ENCODE results near the gene FGF18.

FGF18 gene

GRCh38 chr5:171433982-171434676 is 14.7 kb downstream of the FGF18 start:
- Histone ChIP-seq H3K36me3 (ENCODE audit: control insufficient read depth in 1 of 2, insufficient read depth in 2 of 2, low read length in 2 of 2) (no peaks in the 10 kb centered on the region), H3K4me3 (ENCODE audit: low read depth in 1 of 2, low read length in 2 of 2) (no peak overlapping the region), H3K4me1 (ENCODE audit: control insufficient read depth in 1 of 2, insufficient read depth in 2 of 2, low read length in 2 of 2) (no peaks in the 10 kb centered on the region), H3K27me3 (ENCODE audit: low read depth, low read length) (no peaks in the 10 kb centered on the region), H3K9me3 (ENCODE audit: control insufficient read depth in 1 of 2, low read length in 2 of 2) (no peaks in the 10 kb centered on the region), H3K27ac (ENCODE audit: low read length) (no peak overlapping the region)

GRCh38 chr5:171434874-171435273 is 15.4 kb downstream of the FGF18 start:
- H3K4me1 ChIP-seq (ENCODE audit: control insufficient read depth in 1 of 2, insufficient read depth in 2 of 2, low read length in 2 of 2): no peaks in the 10 kb centered on the region
- no peak overlapping the region for H3K27ac ChIP-seq (ENCODE audit: low read length)
- H3K9me3 ChIP-seq (ENCODE audit: control insufficient read depth in 1 of 2, low read length in 2 of 2): no peaks in the 10 kb centered on the region
- H3K4me3 ChIP-seq (ENCODE audit: low read depth in 1 of 2, low read length in 2 of 2): no peak overlapping the region
- H3K27me3 ChIP-seq (ENCODE audit: low read depth, low read length): no peaks in the 10 kb centered on the region
- H3K36me3 ChIP-seq (ENCODE audit: control insufficient read depth in 1 of 2, insufficient read depth in 2 of 2, low read length in 2 of 2): no peaks in the 10 kb centered on the region

GRCh38 chr5:171435908-171436307 is 16.5 kb downstream of the FGF18 start:
- Histone ChIP-seq H3K4me3 (ENCODE audit: low read depth in 1 of 2, low read length in 2 of 2) (no peak overlapping the region), H3K9me3 (ENCODE audit: control insufficient read depth in 1 of 2, low read length in 2 of 2) (no peaks in the 10 kb centered on the region), H3K4me1 (ENCODE audit: control insufficient read depth in 1 of 2, insufficient read depth in 2 of 2, low read length in 2 of 2) (no peaks in the 10 kb centered on the region), H3K36me3 (ENCODE audit: control insufficient read depth in 1 of 2, insufficient read depth in 2 of 2, low read length in 2 of 2) (no peaks in the 10 kb centered on the region), H3K27ac (ENCODE audit: low read length) (no peak overlapping the region), H3K27me3 (ENCODE audit: low read depth, low read length) (no peaks in the 10 kb centered on the region)

- no peaks in the 10 kb centered on the region for H3K27me3 ChIP-seq (ENCODE audit: low read depth, low read length)
- H3K9me3 ChIP-seq (ENCODE audit: control insufficient read depth in 1 of 2, low read length in 2 of 2): no peaks in the 10 kb centered on the region
- no peaks in the 10 kb centered on the region for H3K36me3 ChIP-seq (ENCODE audit: control insufficient read depth in 1 of 2, insufficient read depth in 2 of 2, low read length in 2 of 2)
- no peaks in the 10 kb centered on the region for H3K4me1 ChIP-seq (ENCODE audit: control insufficient read depth in 1 of 2, insufficient read depth in 2 of 2, low read length in 2 of 2)
- H3K27ac ChIP-seq (ENCODE audit: low read length): no peak overlapping the region
- H3K4me3 ChIP-seq (ENCODE audit: low read depth in 1 of 2, low read length in 2 of 2): no peak overlapping the region
Observed at GRCh38 chr5:171436804-171437285, 17.4 kb downstream of the FGF18 start.

DNA sequence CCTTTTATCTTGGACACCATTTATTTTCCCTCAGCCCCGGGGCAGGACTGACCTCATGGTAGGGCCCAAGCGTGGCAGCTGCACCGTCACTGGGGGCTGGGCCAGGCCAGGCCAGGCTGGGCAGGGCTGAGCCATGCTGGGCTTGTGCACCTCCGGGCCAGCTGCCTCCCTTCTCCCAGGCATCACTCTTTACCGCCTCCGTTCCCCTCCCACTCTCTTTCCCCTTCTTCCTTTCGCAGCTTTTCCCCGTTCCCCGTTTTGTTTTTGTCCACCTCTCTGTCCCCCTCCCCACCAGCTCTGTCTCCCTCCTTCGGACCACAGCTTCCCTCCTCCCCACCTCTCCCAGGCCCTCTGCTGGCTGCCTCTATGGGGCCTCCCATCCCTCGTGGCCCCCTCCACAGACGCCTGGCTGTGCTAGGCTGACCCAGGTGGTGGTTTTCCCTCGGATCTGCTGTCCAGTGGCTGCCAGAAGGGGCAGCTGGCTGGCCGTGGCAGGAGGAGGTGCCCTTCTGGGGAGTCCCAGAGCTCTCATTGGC is 17.9 kb downstream of the FGF18 start:
- H3K9me3 ChIP-seq (ENCODE audit: control insufficient read depth in 1 of 2, low read length in 2 of 2): no peaks in the 10 kb centered on the region

DNA sequence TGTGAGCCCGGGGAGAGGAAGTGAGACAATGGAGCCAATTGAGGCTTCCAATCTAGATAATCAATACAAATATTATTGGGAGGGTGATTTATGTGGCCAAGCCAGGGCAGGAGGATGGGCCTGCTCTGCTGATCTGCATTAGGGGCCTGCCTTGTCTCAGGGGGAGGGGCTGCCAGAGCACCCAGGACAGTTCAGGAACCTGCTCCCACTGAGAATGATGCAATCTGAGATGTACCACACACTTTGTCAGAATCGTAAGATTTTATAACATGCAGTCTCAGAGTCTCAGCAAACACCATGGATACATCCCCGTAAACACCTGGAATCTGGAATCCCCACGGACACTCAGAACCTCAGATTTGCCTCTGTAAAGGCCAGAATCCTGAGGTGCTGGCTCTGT is 19.3 kb downstream of the FGF18 start:
- no peaks in the 10 kb centered on the region for H3K27me3 ChIP-seq (ENCODE audit: low read depth, low read length)
- H3K36me3 ChIP-seq (ENCODE audit: control insufficient read depth in 1 of 2, insufficient read depth in 2 of 2, low read length in 2 of 2): no peaks in the 10 kb centered on the region
- H3K9me3 ChIP-seq (ENCODE audit: control insufficient read depth in 1 of 2, low read length in 2 of 2): no peaks in the 10 kb centered on the region
- H3K27ac ChIP-seq (ENCODE audit: low read length): no peak overlapping the region
- H3K4me1 ChIP-seq (ENCODE audit: control insufficient read depth in 1 of 2, insufficient read depth in 2 of 2, low read length in 2 of 2): no peaks in the 10 kb centered on the region
- H3K4me3 ChIP-seq (ENCODE audit: low read depth in 1 of 2, low read length in 2 of 2): no peak overlapping the region

More for the DNA sequence above, 17.9 kb downstream of the FGF18 start:
- H3K27me3 ChIP-seq (ENCODE audit: low read depth, low read length): no peaks in the 10 kb centered on the region
- H3K36me3 ChIP-seq (ENCODE audit: control insufficient read depth in 1 of 2, insufficient read depth in 2 of 2, low read length in 2 of 2): no peaks in the 10 kb centered on the region
- H3K27ac ChIP-seq (ENCODE audit: low read length): no peak overlapping the region
- H3K4me3 ChIP-seq (ENCODE audit: low read depth in 1 of 2, low read length in 2 of 2): no peak overlapping the region
- H3K4me1 ChIP-seq (ENCODE audit: control insufficient read depth in 1 of 2, insufficient read depth in 2 of 2, low read length in 2 of 2): no peaks in the 10 kb centered on the region

DNA sequence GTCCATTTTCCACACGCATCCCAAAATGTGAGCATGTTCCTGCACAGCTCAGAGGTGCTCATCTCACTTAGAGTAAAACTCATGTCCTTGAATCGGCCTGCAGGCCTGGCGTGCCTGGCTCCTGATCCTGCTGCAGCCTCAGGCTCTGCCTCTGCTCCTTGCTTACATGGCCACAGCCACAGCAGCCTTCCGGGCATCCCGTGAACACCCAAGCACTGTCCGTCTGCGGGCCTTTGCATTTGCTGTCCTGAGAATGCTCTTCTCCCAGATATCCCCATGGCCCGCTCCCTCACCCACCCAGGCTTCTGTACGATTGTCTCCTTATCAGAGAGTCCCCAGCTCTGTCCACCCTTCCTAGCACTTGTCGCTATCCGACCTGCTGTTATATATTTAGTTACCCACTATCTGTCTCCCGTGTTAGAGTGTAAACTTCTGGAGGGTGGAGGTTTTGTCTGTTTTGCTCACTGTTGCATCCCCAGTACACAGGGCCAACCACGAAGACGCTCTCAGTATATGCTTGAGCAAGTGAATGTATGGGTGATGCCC is 21.9 kb downstream of the FGF18 start:
- H3K4me3 ChIP-seq (ENCODE audit: low read depth in 1 of 2, low read length in 2 of 2): no peak overlapping the region
- no peak overlapping the region for H3K27ac ChIP-seq (ENCODE audit: low read length)
- H3K36me3 ChIP-seq (ENCODE audit: control insufficient read depth in 1 of 2, insufficient read depth in 2 of 2, low read length in 2 of 2): no peaks in the 10 kb centered on the region
- no peaks in the 10 kb centered on the region for H3K27me3 ChIP-seq (ENCODE audit: low read depth, low read length)
- no peaks in the 10 kb centered on the region for H3K4me1 ChIP-seq (ENCODE audit: control insufficient read depth in 1 of 2, insufficient read depth in 2 of 2, low read length in 2 of 2)
- no peaks in the 10 kb centered on the region for H3K9me3 ChIP-seq (ENCODE audit: control insufficient read depth in 1 of 2, low read length in 2 of 2)

DNA sequence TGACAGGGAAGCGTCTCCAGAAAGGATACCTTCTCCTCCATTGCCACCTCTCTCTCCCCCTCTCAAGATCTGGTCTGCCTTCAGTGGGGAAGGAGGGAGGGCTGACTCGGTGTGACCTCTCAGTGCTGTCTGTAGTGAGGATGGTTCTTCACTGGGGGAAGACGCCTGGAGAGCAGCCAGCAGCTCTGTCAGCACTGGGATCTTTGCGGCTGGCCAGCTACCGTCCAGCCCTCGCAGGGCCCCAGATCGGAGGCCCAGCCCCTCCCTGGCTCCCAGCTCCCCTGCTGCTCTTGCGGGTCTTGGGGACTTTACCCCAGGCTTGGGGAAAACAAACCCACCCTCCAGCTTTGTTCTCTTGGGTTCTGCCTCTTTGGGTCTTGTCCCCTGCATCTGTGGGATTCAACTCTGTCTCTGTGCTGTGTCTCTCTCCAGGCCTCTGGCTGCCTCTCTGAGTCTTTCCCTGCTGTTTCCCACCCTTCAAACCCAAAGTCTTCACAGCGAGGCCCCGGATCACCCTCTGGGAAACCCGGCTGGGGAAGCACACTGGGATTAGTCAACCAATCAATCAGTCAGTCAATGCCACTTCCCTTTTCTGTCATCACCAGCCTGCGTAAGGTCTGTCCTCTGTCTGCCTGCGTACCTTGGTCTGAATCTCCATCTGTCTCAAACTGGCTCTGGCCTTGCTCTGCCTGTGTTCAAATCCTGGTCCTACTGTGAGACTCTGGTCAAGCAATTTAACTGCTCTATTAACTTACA is 23.0 kb downstream of the FGF18 start:
- no peak overlapping the region for H3K4me3 ChIP-seq (ENCODE audit: low read depth in 1 of 2, low read length in 2 of 2)

GRCh38 chr5:171444582-171444981 is 25.1 kb downstream of the FGF18 start:
- H3K4me1 ChIP-seq (ENCODE audit: control insufficient read depth in 1 of 2, insufficient read depth in 2 of 2, low read length in 2 of 2): no peaks in the 10 kb centered on the region
- no peaks in the 10 kb centered on the region for H3K9me3 ChIP-seq (ENCODE audit: control insufficient read depth in 1 of 2, low read length in 2 of 2)
- no peak overlapping the region for H3K4me3 ChIP-seq (ENCODE audit: low read depth in 1 of 2, low read length in 2 of 2)
- no peak overlapping the region for H3K27ac ChIP-seq (ENCODE audit: low read length)
- H3K36me3 ChIP-seq (ENCODE audit: control insufficient read depth in 1 of 2, insufficient read depth in 2 of 2, low read length in 2 of 2): no peaks in the 10 kb centered on the region
- H3K27me3 ChIP-seq (ENCODE audit: low read depth, low read length): peaks cover 4% of the 10 kb centered on the region

More for the DNA sequence above, 23.0 kb downstream of the FGF18 start:
- no peaks in the 10 kb centered on the region for H3K27me3 ChIP-seq (ENCODE audit: low read depth, low read length)
- H3K9me3 ChIP-seq (ENCODE audit: control insufficient read depth in 1 of 2, low read length in 2 of 2): no peaks in the 10 kb centered on the region
- no peak overlapping the region for H3K27ac ChIP-seq (ENCODE audit: low read length)
- H3K4me1 ChIP-seq (ENCODE audit: control insufficient read depth in 1 of 2, insufficient read depth in 2 of 2, low read length in 2 of 2): no peaks in the 10 kb centered on the region
- no peaks in the 10 kb centered on the region for H3K36me3 ChIP-seq (ENCODE audit: control insufficient read depth in 1 of 2, insufficient read depth in 2 of 2, low read length in 2 of 2)

DNA sequence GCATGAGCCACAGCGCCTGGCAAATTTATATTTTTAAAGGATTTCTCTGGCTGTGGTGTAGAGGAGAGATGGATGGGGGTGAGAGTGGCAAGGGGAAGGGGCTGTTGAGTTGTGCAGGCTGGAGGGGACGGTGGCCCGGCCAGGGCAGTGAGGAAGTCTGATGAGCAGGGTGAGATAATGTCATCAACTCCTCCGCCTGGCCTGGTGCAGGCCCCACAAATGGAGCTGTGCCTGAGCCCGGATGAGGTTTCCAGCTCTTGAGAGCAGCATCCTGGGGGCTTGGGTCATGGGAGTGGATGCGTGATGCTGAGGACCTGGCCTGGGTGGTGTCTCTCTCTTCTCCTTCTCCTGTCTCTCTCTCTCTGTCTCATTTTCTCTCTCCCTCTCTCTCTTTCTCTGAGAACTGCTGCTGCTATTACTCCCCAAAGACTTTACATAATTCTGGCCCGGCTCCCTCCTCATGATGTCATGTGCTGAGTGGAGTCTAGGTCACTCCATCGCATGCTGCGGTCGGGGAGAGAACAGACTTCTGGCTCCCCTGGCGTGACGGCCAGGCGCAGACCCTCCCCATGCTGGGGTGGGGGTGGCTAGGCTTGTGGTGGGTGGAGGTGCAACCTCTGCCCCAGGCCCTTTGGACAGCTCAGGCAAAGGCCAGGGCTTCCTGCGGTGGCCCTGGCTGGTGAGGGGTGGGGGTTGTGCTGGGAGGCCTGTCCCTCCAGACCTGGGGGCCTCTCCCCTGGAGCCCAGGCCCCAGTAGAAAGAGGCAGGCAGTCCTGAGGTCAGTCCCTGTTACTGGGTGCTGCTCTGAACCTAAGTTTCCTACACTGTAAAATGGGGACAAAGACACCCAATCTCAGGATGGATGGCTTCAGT is 26.4 kb downstream of the FGF18 start:
- Histone ChIP-seq H3K9me3 (ENCODE audit: control insufficient read depth in 1 of 2, low read length in 2 of 2) (no peaks in the 10 kb centered on the region), H3K4me1 (ENCODE audit: control insufficient read depth in 1 of 2, insufficient read depth in 2 of 2, low read length in 2 of 2) (no peaks in the 10 kb centered on the region), H3K27ac (ENCODE audit: low read length) (no peak overlapping the region), H3K27me3 (ENCODE audit: low read depth, low read length) (peaks cover 8% of the 10 kb centered on the region), H3K36me3 (ENCODE audit: control insufficient read depth in 1 of 2, insufficient read depth in 2 of 2, low read length in 2 of 2) (no peaks in the 10 kb centered on the region), H3K4me3 (ENCODE audit: low read depth in 1 of 2, low read length in 2 of 2) (no peak overlapping the region)

DNA sequence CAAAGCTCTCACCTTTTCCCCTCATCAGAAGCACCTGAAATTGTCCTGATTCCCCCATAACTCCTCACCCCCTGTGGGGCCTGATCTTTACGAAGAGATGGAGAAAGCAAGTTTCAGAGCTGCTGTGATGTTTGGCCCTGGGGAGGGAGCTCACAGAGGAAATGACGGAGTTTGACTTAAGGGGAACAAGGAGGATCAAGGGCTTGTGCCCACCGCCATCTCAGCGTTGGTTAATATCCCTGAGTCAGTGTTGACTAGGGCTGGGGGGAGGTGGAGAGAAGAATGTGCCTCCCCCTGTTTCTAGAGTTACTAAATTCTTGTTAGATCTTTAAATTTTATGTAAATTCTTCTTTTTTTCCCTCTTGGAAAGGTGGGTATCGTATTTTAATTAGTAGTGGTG is 27.8 kb downstream of the FGF18 start:
- peaks cover 0 to 4% of the 10 kb centered on the region in 2 donors for H3K4me1 ChIP-seq (ENCODE audit: control insufficient read depth in 1 of 2, insufficient read depth in 2 of 2, low read length in 2 of 2)
- no peak overlapping the region for H3K4me3 ChIP-seq (ENCODE audit: low read depth in 1 of 2, low read length in 2 of 2)
- no peak overlapping the region for H3K27ac ChIP-seq (ENCODE audit: low read length)
- H3K36me3 ChIP-seq (ENCODE audit: control insufficient read depth in 1 of 2, insufficient read depth in 2 of 2, low read length in 2 of 2): no peaks in the 10 kb centered on the region
- H3K27me3 ChIP-seq (ENCODE audit: low read depth, low read length): peaks cover 8% of the 10 kb centered on the region
- H3K9me3 ChIP-seq (ENCODE audit: control insufficient read depth in 1 of 2, low read length in 2 of 2): no peaks in the 10 kb centered on the region
